ENCODE results near the gene PTPN11. TPM values are rescaled to one million over a fixed set of nuclear protein-coding genes. Genes with fewer than 3 reads are reported as not detected.

Gene PTPN11
- total and polyA plus RNA-seq, 2 of the 8 experiments (the other 6 are each of a cell fraction or from before 2014, with no cell fraction given), result 28.3 to 133 TPM

DNA sequence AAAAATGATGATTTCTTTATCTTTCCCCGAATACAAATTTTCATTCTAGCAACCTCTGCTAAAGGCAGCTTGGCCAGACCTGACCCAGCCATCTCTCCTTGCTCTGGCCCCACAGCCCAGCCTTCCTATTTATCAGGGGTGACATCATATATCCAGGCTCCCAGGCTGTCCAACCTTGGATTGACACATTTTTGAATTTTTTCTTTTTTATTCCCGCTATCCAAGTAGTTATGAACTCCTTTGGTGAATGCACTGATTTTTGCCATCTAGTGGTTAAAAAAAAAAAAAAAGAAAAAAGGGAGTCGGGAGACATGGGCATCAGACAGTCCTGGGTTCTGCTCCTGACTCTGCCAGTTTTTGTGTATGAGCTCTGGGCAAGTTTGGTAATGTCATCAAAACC, 120.5 kb downstream of the PTPN11 start:
- Histone ChIP-seq H2BK15ac (ENCODE audit: low read length) (no peak overlapping the region), H3K56ac (replicated peaks; ENCODE audit: insufficient read length, low read depth, low read length) (no peak overlapping the region), H3K4ac (replicated peaks; ENCODE audit: insufficient read length, low read depth, low read length) (no peak overlapping the region), H3K9me3 (ENCODE audit: insufficient read depth in 2 of 2, low read depth in 1 of 2, low read length in 1 of 2) (no peaks in the 10 kb centered on the region), H3K4me3 (ENCODE audit: extremely low read depth in 1 of 4, insufficient read depth in 2 of 4, low read depth in 3 of 4, low read length in 4 of 4) (no peak overlapping the region), H3K79me2 (ENCODE audit: control insufficient read depth in 1 of 2, insufficient read depth in 2 of 2, low read length in 2 of 2) (no peaks in the 10 kb centered on the region), H3K4me2 (ENCODE audit: insufficient read depth in 1 of 2, low read depth in 2 of 2, low read length in 2 of 2) (no peak overlapping the region), H3K27ac (ENCODE audit: low read depth, low read length) (no peak overlapping the region), H3K14ac (ENCODE audit: insufficient read length) (no peak overlapping the region), H4K5ac (ENCODE audit: insufficient read length, low read depth, low read length) (no peak overlapping the region), H2BK12ac (ENCODE audit: low read depth, low read length) (no peak overlapping the region), H2AFZ (ENCODE audit: low read length) (no peak overlapping the region), H2BK120ac (replicated peaks; ENCODE audit: low read depth, low read length) (no peak overlapping the region), H3K79me1 (ENCODE audit: low read depth, low read length) (no peaks in the 10 kb centered on the region; the same call in 1 of the 2 replicates), H3K23me2 (ENCODE audit: low read depth, low read length) (peaks cover 3% of the 10 kb centered on the region; the same call in 1 of the 2 replicates), H3K4me1 (replicated peaks in 1 of 4; ENCODE audit: control insufficient read depth in 3 of 4, insufficient read depth in 4 of 4, low read length in 3 of 4) (no peaks in the 10 kb centered on the region), H3K23ac (ENCODE audit: insufficient read length) (no peak overlapping the region), H4K8ac (ENCODE audit: extremely low read depth, insufficient read depth, low read length) (no peak overlapping the region), H3K27me3 (replicated peaks in 1 of 4; ENCODE audit: control insufficient read depth in 3 of 4, extremely low read depth in 1 of 4, insufficient read depth in 3 of 4, low read length in 3 of 4) (no peaks in the 10 kb centered on the region), H2AK5ac (ENCODE audit: low read depth, low read length) (no peak overlapping the region), H3K18ac (ENCODE audit: extremely low read depth, low read length) (no peak overlapping the region), H3K36me3 (ENCODE audit: control insufficient read depth in 2 of 4, insufficient read depth in 4 of 4, low read length in 3 of 4) (no peaks in the 10 kb centered on the region), H2BK5ac (ENCODE audit: low read depth, low read length) (no peak overlapping the region), H4K91ac (replicated peaks; ENCODE audit: insufficient read length, low read length) (no peak overlapping the region), H3K9ac (replicated peaks in 1 of 4; ENCODE audit: extremely low read depth in 1 of 4, low read depth in 3 of 4, low read length in 3 of 4) (no peak overlapping the region), H2BK20ac (ENCODE audit: low read length) (no peak overlapping the region), H4K20me1 (replicated peaks in 1 of 2; ENCODE audit: control insufficient read depth in 1 of 2, insufficient read depth in 2 of 2, low read length in 2 of 2) (no peaks in the 10 kb centered on the region)
- ChIA-PET CTCF (ENCODE audit: partially characterized antibody) (interaction anchor here (0.6 to 1.7 kb wide), 10 partner anchors 8 to 377 kb away, joined by 3 to 7 read pairs (median 4); no protein-coding TSS in a partner anchor), POLR2A (ENCODE audit: partially characterized antibody) (interaction anchor here (0.6 to 1.5 kb wide), 3 partner anchors 8 to 199 kb away, joined by 3 to 4 read pairs (median 4); no protein-coding TSS in a partner anchor)
- no peak for FAIRE-seq
- 94% methylated on average over 2 of the region's 3 CpGs; no CpG with 5 or more reads in 1 of the 2 experiments for WGBS, 2 experiments (ENCODE audit: extremely low coverage in 1 of 2, insufficient coverage in 1 of 2, insufficient read length in 1 of 2, insufficient replicate concordance in 2 of 2, low coverage in 1 of 2, low lambda C conversion rate in 2 of 2, missing lambda C conversion rate in 1 of 2)
- no peak for DNase-seq (ENCODE audit: low read depth in 1 of 2, low spot score in 2 of 2)
- TF ChIP-seq, protein P1, sequence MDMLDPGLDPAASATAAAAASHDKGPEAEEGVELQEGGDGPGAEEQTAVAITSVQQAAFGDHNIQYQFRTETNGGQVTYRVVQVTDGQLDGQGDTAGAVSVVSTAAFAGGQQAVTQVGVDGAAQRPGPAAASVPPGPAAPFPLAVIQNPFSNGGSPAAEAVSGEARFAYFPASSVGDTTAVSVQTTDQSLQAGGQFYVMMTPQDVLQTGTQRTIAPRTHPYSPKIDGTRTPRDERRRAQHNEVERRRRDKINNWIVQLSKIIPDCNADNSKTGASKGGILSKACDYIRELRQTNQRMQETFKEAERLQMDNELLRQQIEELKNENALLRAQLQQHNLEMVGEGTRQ (IDR thresholded peaks at IDR 0.05; ENCODE audit: low read length), result no peak
- TF ChIP-seq, protein P2, sequence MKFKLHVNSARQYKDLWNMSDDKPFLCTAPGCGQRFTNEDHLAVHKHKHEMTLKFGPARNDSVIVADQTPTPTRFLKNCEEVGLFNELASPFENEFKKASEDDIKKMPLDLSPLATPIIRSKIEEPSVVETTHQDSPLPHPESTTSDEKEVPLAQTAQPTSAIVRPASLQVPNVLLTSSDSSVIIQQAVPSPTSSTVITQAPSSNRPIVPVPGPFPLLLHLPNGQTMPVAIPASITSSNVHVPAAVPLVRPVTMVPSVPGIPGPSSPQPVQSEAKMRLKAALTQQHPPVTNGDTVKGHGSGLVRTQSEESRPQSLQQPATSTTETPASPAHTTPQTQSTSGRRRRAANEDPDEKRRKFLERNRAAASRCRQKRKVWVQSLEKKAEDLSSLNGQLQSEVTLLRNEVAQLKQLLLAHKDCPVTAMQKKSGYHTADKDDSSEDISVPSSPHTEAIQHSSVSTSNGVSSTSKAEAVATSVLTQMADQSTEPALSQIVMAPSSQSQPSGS (IDR thresholded peaks at IDR 0.05; ENCODE audit: low read length), result no peak
- TF ChIP-seq EZH2 (IDR thresholded peaks at IDR 0.05; ENCODE audit: low read depth, low read length, severe bottlenecking) (no peak), FOSL1 (IDR thresholded peaks at IDR 0.05; ENCODE audit: insufficient read depth, low read depth, low read length) (no peak), TAF1 (IDR thresholded peaks at IDR 0.05; ENCODE audit: low read depth, low read length) (no peak), SP1 (IDR thresholded peaks at IDR 0.05; ENCODE audit: low read depth, low read length) (no peak), KDM5A (IDR thresholded peaks at IDR 0.05; ENCODE audit: low read length) (no peak), GABPA (IDR thresholded peaks at IDR 0.05; ENCODE audit: borderline replicate concordance, insufficient read depth, low read length) (no peak), TBP (IDR thresholded peaks at IDR 0.05; ENCODE audit: low read depth, low read length) (no peak)
- TF ChIP-seq, protein P3, sequence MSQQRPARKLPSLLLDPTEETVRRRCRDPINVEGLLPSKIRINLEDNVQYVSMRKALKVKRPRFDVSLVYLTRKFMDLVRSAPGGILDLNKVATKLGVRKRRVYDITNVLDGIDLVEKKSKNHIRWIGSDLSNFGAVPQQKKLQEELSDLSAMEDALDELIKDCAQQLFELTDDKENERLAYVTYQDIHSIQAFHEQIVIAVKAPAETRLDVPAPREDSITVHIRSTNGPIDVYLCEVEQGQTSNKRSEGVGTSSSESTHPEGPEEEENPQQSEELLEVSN (IDR thresholded peaks at IDR 0.05), result no peak
